GM21381 (cell line): ENCODE measurements around the gene STK36.

Experiments used
- ATAC-seq: cut with Tn5 transposase; IDR thresholded peaks from one replicate; pipeline ENCODE4 v1.9.1; 2021; ENCODE audit warnings: mild to moderate bottlenecking, moderate library complexity; ENCODE audit not compliant: unreplicated experiment

Gene STK36

DNA sequence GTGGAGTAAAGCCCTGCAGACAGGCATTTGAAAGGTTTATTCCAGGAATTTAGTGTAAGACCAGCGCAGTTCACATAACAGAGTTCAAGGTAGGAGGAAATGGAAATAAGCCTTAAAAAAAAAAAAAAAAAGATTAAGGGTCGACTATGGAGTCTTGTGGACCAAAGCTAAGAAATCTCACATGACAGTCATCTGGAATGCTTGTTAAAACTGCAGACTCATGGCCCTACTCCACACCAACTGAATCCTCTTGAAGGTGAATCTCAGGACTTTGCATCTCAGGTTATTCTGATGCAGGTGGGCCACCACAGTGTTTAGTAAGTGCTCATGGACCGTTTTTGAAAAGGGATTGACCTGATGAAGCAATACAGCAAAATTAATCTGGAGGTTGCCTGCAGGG, 47.6 kb downstream of the STK36 start:
- no peak for ATAC-seq

DNA sequence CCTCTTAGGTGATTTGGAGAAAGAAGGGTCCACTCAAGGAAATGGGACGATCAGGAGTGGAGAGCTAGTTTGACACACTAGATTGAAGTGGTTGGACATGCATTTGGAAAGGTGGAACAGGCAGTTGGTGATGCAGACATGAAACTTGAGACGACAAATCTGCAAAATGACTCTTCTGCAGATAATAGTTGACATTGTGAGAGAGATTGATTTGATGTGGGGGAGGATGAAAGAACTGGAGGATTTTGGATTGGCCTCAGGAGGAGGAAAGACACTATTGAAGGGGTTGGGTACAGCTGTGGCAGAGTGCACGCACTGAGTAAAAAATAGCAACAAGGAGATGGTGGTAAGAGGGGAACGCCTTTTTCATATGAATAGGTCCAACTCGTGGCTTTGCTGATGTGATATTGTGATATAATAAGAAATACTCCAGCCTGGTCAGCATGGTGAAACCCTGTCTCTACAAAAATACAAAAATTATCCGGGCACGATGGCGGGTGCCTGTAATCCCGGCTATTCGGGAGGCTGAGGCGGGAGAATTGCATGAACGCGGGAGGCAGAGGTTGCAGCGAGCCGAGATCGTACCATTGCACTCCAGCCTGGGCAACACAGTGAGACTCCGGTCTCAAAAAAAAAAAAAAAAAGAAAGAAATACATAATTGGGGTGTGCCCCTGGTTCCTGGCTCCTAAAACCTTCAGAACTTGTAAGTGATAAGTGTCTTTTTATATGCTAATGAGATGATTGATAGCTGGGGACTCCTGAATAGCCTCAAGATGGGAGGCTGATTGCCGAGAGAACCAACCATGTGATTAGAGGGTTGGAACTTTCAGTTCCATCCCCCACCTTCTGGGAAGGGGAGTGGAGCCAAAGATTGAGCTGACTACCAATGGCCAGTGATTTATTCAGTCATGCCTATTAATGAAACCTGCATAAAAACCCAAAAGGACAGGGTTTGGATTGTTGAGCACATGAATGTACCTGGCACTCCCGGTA, 48.5 kb downstream of the STK36 start:
- ATAC-seq = no peak

DNA sequence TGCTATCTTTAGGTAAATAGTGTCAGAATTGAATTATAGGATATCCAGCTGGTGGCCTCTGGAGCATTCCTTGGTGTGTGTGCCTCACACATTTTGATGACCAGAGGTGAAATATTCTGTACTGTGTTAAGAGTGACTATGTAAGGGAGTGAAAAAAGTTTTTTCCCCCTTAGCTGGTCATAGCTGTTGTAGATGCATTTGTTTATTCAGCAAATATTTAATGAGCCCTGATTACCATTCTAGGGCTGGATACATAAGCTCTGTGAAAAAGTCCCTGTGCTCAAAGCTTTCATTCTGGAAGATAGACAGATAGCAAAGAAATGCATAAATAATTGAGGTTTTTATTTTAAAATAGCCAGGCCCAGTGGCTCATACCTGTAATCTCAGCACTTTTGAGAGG, 49.6 kb downstream of the STK36 start:
- ATAC-seq = no peak

DNA sequence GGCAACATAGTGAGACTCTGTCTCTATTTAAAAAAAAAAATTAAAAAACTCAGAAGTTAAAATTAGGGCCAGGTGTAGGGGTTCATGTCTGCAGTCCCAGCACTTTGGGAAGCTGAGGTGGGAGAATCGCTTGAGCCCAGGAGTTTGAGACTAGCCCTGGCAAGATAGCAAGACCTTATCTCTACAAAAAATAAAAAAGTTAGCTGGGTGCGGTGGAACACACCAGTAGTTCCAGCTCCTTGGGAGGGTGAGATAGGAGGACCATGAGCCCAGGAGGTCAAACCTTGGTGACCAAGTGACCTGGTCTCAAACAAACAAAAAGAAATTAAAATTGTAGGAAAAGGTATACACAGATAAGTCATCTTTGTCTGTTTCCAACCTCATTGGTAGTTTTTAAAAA, 50.0 kb downstream of the STK36 start:
- no peak for ATAC-seq

DNA sequence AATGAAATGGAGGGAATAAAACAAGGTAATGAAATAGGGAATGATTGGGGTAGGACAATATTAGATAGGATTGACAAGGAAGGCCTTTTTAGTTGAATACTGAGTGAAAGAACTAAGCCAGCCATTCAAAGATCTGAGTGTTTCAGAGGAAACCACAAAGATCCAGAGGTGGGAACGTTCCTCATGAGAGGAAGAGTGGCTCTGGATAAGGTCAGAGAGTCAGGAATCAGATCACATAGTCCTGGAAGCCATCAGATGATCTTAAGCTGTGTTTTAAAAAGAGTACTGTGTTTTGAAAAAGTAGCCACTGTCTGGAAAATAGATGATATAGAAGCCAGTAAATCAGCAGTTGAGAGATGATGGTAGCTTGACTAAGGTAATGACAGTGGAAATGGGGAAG, 50.5 kb downstream of the STK36 start:
- ATAC-seq = no peak

DNA sequence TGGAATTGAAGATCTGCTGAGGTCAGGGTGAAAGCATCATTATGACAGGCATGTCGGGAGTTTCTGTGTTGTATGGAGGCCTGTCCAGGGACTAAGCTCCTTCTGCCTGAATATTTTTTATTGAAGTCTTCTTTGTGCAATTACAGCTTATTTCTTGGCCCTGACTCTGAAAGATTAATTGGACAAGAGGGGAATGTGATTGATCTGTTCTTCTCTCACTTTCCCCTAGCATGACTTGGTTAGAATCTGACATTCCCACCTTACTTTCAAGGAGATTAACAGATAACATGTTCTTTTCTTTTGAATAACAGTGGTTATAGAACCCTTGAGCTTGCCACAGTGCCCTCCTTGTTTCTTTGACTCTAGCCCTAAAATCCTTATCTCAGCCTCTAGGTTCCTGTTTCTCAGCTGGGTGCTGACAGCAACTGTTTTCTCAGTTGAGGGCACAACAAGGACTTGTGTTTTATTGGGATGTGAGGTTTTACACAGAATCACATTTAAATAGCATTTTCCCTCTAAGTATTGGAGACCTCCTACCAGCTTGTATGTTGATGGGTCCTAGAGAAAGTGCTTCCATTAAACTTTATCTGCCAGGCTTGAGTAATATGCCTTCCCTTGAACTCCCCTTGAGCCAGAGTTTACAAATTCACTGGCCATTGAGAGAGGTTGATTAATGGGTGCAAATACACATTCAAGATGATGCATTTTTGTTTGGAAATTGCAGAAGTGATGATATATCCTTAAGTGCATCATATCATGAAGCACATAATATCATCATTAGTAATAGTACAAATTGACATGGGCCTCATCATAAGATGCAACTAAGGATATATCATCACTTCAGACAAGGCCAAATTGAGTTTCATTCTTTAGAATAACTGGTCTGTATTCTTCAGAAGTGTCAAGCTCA, 51.2 kb downstream of the STK36 start:
- ATAC-seq = no peak

DNA sequence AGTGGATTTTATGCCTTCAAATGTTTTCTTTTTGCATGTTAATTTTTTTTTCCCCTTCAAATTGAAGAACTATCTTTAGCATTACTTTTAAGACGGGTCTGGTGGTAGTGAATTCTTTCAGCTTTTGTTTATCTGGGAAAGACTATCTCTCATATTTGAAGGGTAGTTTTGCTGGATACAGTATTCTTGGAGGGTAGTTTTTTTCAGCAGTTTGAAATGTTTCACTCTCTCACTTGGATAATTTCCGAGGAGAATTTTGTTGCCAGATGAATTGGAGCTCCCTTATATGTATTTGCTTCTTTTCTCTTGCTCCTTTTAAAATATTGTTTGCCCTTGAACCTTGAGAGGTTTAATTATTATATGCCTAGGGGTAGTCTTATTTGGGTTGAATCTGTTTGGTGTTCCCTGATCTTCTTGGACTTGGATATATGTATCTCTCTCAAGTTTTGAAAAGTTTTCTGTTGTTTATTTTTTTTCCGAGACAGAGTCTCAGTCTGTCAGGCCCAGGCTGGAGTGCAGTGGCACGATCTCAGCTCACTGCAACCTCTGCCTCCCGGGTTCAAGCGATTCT, 54.2 kb downstream of the STK36 start:
- no peak for ATAC-seq

DNA sequence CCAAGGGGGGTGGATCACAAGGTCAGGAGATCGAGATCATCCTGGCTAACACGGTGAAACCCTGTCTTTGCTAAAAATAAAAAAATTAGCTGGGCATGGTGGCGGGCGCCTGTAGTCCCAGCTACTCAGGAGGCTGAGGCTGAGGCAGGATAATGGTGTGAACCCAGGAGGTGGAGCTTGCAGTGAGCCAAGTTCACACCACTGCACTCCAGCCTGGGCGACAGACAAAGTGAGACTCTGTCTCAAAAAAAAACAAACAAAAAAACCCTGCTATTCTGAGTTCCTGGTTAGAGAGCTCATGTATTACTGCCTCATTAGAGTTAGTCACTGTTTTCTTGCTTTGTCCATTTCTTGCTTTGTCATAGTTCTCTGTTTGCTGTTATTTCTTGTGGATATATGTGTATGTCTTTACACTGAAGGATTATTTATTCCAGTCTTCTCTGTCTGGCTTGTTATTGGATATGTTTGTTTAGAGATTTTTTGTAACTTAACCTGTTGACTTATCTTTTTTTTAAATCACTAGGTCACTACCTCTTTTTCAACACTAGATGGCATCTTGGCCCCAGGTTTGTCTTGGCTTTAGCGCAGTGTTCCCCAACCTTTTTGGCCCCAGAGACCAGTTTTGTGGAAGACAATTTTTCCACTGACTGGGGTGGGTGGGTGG, 55.7 kb downstream of the STK36 start:
- ATAC-seq = no peak

DNA sequence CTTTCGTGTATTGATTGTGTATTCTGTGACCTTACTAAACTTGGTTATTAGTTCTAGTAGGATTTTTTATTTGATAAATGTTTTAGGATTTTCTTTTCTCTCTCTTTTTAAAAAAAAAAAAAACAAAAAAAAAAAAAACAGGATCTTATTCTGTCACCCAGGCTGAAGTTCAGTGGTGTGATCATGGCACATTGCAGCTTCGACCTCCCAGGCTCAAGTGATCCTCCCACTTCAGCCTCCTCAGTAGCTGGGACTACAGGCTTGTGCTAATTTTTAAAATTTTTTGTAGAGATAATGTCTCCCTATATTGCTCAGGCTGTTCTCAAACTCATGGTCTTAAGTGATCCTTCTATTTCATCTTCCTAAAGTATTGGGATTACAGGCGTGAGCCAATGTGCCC, 57.8 kb downstream of the STK36 start:
- ATAC-seq = no peak

DNA sequence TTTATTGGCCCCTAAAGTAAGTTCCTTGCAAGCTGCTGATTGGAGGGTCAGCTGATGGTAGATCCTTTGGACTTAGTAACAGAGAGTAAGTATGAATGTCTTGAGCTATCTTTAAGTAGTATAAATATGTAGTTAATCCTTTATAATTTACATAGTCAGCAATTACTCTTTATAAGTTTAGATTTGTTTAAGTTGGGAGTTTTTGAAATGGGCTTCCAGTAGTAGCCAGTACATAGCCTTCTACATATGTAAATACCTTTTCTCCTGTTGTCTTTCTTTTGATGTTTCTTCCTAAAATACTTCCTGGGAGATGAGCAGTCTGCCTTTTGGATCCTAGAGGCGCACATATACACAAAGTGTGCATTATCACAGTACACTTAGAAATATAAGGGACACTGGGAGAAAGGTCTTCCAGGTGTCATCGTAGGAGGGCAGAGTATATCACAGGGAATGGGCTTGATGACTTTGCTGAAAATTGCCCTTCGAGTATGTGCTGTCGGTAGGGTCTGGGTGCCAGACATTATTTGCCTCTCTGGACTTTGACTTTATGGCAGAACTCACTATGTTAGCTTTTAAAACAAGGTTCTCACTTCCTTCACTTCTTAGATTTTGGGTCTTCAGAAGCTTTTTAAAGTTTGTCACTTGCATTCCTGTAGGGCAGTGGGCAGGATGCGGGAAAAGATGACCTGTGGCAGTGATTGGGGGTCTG, 60.3 kb downstream of the STK36 start:
- no peak for ATAC-seq

DNA sequence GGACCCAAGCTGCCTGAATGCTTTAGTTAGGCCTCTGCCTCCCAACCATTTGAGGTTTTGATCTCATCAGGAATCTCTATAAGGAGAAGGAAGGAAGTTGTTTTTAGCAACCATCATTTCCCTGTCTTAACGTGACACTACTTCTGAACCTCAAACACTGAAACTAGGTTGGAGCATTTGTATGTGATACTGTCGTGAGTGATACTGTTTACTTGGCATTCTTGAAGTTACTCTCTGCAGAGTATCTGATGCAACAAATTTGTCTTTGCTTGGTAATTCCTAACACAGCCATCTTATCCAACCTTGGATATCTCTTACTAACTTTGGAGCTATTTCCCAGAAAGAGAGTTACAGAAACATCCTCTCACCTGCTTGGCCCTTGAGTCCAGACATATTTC, 60.9 kb downstream of the STK36 start:
- no peak for ATAC-seq

DNA sequence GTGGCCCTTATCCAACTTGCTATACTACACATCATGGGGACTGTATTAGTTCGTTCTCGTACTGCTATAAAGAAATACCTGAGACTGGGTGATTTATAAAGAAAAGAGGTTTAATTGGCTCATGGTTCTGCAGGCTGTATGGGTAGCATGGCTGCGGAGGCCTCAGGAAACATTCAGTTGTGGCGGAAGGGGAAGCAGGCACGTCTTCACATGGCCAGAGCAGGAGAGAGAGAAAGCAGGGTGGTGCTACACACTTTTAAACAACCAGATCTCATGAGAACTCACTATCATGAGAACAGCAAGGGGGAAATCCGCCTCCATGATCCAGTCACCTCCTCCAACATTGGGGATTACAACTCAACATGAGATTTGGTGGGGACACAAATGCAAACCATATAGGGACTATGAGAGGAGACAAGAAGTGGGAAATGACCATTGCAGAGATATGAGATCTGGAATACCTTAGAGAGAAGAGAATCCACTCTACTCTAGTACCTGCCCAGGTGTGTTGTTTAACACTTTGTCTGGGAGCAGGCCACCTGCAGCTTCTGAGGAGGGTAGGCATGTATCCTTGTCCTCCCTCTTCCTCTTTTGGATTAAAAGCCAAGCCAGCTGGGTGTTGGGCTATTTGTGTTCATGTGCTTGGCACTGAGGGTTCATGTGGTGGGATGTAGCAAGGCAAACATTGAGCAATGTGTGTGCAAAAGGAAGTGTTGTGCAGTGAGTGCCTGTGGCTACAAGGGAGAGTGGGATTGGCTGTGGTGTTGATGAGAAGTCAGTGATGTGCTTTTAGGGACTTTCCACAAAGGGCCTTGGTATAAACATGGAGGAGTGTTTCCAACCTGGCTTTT, 61.5 kb downstream of the STK36 start:
- ATAC-seq = no peak

DNA sequence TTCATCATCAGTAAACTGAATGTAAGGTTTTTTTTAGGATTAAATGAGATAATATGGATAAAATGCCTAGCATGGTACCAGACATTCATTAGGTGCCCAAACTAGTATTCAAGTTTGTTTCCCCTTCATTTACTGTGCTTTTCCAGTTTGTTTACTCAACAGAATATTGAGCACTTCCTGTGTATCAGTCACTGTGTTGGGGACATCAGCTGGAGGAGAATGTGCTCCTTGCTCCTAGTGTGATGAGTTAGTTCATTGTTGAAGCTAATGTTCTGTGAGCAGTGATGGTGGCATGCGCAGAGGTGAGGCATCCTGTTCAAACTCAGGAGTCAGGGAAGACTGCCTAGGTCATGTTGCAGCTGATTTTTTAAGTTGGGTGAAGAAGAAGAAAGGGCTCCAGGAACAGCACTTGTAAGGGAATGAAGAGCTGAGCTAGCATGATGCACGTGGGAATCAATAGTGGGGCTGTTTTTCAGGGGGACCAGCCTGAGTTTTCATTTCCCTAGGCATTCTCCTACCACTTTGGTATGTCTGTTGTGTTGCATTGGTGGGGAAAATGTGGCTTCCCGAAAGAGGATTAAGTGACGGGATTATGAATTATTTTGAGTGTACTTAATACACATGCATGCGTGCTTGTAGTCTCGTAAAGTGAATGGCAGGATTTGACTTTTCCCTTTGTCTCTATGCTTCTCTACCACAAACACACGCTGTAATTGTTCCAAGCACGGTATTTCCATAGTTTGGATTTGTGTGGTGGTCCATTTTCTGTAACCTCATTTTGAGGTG, 62.5 kb downstream of the STK36 start:
- ATAC-seq = no peak

DNA sequence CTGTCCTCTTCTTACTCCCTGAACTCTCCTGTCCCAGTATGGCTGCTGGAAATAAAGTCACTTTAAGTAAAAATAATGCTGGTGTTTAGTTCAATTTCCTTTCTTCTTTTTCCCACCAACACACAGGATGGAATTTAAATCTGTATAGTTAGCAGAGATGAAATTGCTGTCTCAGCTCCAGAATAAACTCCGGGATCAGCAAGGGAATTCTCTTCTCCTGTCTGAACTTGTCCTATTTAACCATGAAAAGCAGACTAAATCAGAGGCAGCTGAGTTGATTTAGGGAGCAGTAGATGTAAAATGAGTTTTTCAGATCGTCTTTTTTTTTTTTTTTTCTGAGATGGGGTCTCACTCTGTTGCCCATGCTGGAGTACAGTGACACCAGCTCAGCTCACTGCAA, 64.6 kb downstream of the STK36 start:
- ATAC-seq = no peak

DNA sequence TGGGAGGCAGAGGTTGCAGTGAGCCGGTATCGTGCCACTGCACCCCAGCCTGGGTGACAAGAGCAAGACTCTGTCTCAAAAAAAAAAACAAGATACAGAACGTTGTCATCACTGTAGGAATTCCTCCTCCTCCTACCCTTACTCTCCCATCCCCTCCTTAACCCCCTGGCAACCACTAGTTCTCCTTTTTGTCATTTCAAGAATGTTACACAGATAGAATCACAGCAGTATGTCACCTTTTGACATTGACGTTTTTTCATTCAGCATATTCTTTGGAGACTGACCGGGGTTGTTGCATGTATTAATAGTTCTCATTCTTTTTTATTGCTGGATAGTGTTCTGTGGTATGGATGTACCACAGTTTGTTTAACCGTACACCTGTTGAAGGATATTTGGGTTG, 71.2 kb downstream of the STK36 start:
- ATAC-seq = peak; percentile 53

DNA sequence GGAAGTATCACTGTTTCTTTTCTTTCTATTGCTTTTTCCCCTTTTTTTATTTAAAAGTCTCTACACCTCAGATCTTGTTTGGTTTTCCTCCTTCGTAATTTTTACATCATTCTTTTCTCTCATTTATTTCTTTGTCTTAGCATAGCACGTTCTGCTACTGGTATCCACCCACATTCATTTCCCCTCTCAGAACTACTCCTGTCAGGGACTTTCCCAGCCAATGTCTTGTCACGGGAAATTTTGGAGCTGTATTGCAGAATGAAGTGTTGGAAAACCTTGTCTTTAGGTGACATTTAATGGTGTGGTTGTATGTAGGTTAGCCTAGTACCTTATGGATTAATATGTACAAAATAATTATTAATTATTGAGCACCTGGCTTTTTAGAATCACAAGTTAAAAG, 72.7 kb downstream of the STK36 start:
- no peak for ATAC-seq

DNA sequence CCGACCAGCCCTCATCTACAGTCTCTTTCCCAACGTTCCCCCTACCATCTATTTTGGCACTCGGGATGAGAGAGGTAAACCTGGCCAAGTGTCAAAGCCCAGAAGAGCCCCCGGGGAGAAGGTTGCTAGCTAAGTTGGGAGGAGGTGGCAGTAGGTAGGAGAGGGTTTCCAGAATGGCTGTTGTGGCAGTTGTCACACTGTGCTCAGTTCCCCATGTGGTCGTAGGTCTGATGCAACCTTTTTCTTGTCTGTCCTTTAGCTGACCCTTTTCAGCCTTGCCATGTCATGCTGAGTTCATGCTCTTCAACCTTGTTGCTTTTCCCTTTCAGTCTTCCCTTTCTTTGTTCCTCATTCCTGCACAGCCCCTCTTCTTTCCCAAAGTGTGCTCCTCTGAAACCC, 73.3 kb downstream of the STK36 start:
- no peak for ATAC-seq
